ENCODE measurements around the gene KRTAP10-6.
"Not testable (repeated sequence)": the region's sequence is repeated elsewhere in the genome, so short reads cannot be mapped to it uniquely, and the experiment has no call there.

The KRTAP10-6 gene

DNA sequence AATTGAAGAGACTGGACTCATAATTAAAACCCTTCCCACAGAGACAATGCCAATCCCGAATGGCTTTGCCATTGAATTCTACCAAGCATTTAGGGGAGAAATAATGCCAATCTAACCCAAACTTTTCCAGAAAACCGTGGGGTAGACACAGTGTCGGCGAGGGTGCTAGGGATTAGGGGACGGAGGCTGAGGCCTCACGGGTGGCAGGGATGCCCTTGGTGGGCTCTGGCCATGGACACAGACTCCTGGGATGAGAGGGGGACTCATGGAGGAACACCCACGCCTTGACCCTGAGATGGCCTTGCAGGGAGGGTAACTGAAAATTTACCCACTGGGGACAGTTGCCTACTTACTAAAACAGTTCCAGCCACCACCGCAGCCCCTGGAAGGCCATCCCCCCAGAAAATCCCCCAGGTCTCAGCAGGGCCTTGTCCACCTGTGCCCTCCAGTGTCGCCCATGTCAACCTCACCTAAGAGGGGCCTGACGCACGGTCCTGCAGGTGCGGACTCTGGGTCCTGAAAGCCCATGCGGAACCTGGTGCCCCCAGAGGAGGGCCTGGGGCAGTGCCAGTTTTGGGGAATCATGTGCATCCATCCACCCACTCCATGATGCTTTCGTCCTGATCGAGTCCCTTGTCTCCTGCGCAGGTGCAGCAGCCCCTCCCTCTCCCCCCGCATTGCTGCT is 13.8 kb downstream of the KRTAP10-6 start:
- no peak for DNase-seq (ENCODE audit: low spot score)

DNA sequence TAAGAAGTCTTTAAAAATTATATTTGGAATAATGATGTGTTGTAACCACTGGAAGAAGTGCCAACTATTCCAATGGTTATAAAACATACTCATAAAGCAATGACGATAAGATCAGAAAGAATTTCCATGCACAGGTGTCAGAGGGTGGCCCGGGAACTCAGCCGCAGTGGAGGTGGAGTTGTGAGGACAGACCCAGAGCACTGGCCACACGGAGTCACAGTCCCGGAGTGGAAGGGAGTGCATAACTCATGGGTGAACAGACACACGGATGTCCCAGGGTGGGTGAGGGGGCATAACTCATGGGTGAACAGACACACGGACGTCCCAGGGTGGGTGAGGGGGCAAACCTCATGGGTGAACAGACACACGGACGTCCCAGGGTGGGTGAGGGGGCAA is 16.3 kb downstream of the KRTAP10-6 start:
- no peak for DNase-seq (ENCODE audit: low spot score)

DNA sequence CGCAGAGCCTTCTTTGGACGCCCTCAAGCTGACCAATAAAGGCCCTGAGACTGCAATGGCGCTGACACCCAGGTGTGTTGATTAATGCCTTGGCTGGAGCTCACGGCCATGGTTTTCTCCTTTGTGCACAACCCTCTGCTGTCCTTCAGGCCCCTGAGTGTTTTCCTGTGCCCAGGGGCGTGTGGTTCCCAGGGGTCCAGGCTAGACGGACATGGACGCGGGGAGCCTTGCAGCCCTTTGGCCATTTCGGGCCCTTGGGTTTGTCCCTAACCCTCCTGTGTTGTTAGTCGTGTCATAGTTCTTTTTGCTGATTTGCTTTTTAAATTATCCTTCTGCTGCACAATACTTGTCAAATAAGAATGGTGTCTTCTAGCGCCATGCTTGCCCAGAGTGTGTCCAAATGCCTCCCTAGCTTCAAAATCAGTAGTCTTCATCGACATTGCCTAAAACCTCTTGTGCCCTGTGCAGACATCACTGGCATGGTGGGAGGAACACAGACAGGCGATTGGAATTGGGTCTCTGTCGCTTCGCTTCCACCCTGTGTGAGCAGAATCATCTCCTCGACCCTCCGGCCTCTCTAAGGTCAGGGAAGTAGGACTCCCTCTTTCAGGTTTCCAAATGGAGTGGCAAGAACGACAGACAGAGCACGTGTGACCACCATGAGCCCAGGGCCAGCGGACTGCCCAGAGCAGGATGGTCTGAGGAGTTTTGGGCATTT is 16.8 kb downstream of the KRTAP10-6 start:
- DNase-seq (ENCODE audit: low spot score): no peak

DNA sequence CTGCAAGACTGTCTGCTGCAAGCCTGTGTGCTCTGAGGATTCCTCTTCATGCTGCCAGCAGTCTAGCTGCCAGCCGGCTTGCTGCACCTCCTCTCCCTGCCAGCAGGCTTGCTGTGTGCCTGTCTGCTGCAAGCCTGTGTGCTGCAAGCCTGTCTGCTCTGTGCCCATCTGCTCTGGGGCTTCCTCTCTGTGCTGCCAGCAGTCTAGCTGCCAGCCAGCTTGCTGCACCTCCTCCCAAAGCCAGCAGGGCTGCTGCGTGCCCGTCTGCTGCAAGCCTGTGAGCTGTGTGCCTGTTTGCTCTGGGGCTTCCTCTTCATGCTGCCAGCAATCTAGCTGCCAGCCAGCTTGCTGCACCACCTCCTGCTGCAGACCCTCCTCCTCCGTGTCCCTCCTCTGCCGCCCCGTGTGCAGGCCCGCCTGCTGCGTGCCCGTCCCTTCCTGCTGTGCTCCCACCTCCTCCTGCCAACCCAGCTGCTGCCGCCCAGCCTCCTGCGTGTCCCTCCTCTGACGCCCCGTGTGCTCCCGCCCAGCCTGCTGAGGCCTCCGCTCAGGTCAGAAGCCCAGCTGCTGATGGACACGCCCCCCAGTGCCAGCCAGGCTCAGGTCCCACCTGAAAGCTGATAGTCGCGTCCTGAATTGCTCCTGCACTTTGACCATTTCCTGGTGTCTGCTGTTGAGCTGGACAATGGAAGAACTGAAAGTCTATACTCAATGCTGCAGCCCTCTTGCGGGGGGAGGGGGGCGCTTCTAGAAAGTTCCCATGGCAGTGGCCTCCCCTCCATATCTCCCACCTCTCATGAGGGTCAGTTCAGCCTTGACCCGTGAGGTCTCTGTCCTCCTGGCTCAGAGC is 17.6 kb downstream of the KRTAP10-6 start:
- no peak for DNase-seq (ENCODE audit: low spot score)

DNA sequence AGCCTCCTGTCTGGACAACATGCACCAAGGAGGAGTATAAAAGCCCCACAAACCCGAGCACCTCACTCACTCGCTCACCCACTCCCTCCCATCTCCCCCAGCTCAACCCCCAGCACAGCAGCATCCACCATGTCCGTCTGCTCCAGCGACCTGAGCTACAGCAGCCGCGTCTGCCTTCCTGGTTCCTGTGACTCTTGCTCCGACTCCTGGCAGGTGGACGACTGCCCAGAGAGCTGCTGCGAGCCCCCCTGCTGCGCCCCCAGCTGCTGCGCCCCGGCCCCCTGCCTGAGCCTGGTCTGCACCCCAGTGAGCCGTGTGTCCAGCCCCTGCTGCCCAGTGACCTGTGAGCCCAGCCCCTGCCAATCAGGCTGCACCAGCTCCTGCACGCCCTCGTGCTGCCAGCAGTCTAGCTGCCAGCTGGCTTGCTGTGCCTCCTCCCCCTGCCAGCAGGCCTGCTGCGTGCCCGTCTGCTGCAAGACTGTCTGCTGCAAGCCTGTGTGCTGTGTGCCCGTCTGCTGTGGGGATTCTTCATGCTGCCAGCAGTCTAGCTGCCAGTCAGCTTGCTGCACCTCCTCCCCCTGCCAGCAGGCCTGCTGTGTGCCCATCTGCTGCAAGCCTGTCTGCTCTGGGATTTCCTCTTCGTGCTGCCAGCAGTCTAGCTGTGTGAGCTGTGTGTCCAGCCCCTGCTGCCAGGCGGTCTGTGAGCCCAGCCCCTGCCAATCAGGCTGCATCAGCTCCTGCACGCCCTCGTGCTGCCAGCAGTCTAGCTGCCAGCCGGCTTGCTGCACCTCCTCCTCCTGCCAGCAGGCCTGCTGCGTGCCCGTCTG is 18.5 kb downstream of the KRTAP10-6 start, which contains the start of gene KRTAP10-4:
KRTAP10-4 (plus strand) TSS at position 100 of the 827 bp plus-strand sequence; CDS start at position 130, 30 bp downstream.
- DNase-seq (ENCODE audit: low spot score): not testable (repeated sequence)

DNA sequence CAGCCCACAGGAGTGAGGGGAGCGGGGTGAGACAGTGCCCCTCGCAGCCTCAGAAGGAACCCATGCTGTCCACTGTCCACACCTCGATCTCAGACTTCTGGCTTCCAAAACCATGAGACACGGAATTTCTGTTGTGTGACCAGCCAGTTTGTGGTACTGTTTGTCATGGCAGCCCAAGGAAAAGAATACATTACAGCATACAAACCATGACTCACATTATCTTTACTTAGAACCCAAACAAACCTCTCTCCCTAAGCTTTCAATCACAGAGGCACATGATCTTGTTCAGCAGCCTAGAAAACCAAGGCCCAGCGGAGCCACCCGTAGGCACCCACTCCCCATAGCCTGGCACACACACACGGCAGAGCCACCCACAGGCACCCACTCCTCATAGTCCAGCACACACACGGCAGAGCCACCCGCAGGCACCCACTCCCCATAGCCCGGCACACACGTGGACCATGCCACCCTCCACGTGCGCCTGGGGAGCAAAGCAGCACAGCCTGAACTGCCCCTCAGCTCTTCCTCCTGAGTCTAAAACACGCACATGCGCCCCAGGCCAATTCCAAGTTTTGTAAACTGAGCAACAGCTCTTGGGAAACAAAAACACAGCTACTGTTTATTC is 19.2 kb downstream of the KRTAP10-6 start:
- peak; percentile 48 for DNase-seq (ENCODE audit: low spot score)

DNA sequence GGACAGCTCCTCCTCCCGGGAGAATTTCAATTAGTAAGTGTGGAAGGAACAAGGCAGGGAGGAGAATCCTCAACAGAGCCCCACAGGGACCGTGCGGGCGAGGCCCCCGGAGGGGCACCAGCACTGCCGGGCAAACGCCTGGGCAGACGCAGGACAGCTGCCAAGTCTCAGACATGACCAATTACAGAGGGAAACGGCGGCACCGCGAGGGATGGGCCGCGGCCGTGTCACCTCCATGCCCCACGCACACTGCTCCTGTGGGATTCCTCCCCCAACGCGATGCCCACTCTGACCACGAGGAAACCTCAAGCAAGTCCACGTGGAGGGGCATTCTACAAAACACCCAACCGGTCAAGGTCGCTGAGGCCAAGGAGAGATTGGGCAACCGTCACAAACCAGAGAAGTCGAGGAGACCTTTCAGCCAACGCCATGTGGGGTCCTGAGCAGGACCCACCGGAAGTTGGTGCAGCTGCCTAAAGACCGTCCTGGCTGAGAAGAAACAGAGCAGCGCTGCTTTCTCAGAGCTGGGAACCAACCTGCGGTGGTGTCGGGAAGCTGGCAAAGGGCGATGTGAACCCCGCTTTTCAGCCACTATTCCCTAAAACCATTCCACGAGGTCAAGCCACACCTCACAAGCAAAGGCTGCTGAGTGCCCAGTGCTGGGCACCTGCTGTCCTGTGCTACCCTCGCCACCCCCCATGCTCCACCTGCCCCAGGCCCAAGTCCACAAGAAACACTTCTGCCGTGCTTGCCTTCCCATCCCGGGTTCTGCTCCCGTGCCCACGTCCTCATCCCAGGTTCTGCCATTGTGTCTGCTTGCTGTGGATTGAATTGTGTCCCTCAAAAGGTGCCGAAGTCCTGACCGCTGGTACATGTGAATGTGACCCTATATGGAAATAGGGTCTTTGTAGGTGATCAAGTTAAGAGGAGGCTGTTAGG is 20.2 kb downstream of the KRTAP10-6 start:
- DNase-seq (ENCODE audit: low spot score): no peak

DNA sequence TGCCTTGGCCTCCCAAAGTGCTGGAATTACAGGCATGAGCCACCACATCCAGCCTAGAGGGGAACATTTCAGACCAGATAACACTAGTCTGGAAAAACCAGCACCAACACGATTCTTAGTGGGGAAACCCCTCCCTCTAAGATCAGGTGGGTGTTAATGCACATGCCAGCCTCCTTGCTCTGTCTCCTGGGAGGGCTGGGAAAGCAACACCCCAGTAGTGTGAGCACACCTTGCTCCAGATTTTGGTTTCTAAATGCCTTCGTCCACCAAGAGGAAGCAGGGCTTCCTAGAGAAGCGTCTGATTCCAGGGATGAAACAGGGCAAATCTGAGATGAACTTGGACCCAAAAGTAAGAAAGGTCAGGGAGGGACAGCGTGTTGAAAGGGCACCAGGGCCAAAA is 21.0 kb downstream of the KRTAP10-6 start:
- no peak for DNase-seq (ENCODE audit: low spot score)

DNA sequence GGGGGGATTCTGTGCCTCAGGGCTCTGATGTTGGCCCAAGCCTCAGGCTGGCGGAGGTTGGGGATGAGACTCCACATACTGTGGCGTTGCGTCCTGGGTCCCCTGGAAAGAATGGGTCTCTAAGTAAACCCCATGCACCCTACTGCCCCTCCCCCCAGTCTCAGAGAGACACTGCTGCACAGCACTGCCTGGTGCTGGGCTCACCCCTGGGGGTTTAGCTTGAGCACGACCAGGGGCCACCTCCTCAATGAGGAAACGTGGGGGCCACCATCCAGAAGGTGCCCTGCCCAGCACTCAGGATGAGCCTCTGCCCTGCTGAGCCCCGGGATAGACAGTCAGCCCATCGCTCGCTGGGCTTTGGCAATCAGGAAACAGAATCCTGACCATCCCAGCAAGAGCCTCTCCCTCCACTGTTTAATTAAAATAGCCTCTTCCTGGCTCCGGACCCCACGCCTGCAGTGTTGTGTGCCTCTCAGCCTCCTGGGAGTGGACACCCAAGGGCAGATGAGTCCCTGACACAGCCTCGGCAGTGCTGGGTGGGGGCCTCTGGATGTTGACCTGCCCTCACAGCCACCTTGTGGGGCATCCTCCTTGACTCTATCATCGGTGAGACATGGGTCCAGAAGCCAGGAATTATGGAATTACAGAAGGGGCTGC is 22.3 kb downstream of the KRTAP10-6 start:
- no peak for DNase-seq (ENCODE audit: low spot score)

DNA sequence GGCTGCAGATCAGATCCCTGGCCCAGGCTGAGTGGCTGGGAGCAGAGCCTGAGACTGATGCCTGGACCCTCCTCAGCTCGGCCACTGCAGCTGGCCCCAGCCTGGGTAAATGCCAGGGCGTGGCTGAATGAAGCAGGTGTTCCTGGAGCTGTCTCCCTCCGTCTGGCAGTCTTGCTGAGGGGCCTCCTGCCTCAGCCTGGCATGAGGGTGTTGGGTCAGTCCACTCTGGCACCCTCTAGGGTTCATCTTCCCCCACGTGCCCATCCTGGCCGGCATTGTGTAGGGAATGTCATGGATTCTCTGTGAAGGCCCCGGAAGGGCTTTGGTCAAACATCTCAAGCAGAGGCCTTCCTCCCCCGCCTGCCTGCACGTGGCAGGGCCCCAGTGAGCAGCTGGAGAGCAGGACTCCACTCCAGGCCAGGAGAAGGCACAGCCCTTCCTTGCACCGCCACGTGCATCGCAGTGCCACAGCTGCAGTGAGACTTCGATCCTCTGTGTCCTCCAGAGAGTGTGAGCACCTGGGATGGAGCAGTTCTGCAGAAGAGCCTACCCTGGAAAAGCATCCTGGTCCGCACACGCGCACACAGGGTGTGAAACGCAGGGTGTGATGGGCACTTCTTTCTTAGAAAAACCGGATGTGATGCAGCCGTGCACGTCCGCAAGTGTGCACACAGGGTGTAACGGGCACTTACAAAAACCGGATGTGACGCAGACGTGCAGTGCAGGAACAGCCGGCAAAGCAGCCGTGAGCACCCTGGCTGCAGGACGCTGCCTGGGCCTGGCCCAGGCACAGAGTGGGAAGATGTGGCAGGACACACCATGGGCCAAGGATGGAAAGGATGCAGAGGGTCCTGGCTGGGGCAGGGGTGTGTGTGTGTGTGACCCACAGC is 23.4 kb downstream of the KRTAP10-6 start:
- DNase-seq (ENCODE audit: low spot score): no peak

DNA sequence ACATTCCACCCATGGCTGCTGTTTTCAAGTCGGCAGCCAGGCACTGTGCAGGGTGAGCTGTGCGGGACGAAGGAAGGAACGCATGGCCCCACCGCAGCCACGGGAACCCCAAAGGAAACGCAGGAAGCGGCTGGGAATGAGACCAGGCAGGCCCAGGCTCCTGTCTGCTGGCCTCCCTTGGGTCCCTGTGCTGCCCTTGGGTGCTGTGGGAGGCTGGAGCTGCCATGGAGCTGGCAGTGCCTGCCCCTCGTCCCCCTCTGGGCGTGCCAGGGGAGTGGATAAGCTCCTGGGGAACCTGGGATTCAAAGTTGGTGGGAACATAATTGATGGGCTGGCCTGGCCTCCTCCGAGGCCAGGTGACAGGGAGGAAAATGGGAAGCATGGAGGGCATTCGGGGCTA is 24.0 kb downstream of the KRTAP10-6 start:
- no peak for DNase-seq (ENCODE audit: low spot score)

DNA sequence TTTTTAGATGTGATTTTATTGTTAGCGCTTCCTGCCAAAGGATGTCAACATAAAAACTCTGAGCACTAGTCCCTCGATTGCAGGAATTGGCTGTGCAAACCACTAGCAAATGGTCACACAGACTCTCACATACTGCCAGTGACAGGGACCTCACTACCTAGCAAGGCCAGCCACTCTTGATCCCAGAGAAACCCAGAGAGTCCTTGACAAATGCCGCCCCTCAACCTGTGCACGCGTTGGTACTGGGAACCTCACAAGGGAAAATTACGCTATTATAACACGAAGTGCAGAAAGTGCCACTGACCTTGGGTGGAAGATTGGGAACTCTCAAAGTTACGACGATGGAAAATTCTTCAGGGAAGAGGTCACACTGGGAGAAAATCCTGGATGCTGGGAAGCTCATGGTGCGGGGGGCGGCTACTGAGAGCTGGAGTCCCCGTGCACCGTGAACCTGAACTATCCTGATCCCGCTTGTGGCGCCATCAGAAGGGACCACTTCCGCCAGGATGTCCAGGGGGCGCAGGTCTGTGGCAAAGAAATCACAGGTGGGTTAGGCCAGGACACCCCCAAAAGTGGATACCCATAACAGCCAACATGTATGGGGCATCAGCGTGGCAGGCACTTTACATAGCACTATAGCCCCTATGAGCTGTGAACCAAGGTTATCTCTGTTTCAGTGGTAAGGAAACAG is 24.7 kb downstream of the KRTAP10-6 start:
- no peak for DNase-seq (ENCODE audit: low spot score)

DNA sequence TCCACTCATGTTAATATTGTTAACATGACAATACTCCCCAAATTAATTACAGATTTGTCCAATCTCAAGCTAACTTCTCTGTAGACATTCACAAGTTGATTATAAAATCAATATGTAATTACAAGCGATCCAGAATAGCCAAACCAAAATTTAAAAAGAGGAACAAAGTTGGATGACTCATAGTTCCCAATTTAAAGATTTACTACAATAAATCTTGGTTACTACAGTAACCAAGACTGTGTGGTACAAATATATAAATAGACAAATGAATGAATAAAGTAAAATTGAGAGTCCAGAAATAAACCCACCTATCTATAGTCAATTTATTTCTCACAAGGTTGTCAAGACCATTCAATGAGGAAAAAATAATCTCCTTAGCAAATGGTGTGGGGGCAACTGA is 25.9 kb downstream of the KRTAP10-6 start:
- DNase-seq (ENCODE audit: low spot score): no peak

DNA sequence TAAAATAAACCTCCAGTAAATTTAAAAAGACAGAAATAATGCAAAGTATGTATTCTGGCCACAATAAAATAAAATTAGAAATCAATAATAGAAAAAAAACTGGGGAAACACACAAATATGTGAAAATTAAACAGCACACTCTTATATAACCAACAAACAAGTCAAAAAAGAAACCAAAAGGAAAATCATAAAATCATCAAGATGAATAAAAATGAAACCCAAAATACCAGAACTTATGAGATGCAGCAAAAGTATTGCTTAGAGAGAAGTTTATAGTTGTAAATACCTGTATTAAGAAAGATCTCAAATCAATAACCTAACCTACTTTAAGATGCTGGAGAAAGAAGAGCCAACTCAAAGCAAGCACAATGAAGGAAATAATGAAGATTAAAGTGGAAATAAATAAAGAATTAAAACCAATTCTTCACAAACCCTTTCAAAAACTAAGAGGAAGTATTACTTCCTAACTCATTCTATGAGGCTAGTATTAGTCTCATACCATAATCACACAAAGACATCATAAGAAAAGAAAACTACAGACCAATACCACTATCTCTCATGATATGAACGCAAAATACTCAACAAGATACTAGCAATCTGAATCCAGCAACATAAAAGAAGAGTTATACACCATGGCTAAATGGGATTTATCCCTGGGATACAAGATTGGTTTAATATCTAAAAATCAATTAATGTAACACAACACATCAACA is 27.3 kb downstream of the KRTAP10-6 start:
- no peak for DNase-seq (ENCODE audit: low spot score)

DNA sequence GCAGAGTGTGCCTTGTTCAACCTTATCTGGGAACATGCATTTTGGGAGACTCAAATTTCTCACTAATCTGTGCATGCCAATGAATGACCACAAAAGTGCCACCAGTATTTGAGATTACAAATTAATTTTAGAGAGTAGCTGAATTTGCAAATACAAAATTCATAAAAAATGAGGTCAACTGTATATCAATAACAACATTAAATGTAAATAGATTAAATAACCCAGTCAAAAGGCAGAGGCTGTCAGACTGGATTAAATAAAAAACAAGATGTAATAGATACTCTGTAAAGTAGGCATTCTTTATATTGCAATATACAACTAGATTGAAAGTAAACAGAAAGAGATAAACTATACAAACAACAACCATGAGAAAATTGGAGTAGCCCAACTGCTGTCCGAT is 28.2 kb downstream of the KRTAP10-6 start:
- DNase-seq (ENCODE audit: low spot score): no peak

DNA sequence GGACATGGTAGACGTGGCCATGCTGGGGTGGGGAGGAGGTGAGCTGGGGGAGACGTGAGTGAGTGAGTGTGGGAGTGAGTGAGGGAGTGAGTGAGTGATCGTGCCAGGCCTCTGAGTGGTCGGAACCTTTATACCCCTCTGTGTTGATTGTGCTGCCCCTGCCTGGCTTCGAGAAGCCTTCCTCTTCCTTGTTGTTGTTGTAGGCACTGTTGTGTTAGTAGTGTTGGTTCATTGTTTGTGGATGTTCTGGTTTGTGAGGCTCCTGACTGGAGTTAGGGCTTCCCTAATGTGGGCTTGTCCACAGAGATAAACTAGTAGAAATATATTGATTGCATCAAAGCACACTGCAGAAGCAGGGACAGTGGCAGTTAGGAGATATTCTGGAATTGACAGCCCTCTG is 33.6 kb downstream of the KRTAP10-6 start, which contains the start of gene KRTAP10-3:
KRTAP10-3 (minus strand) TSS at position 101 of the 400 bp plus-strand sequence; CDS start at position 21, 80 bp downstream.
- no peak for DNase-seq (ENCODE audit: low spot score)

DNA sequence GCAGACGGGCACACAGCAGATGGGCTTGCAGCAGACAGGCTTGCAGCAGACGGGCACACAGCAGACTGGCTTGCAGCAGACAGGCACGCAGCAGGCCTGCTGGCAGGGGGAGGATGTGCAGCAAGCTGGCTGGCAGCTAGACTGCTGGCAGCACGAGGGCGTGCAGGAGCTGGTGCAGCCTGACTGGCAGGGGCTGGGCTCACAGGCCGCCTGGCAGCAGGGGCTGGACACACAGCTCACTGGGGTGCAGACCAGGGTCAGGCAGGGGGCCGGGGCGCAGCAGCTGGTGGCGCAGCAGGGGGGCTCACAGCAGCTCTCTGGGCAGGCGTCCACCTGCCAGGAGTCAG is 34.0 kb downstream of the KRTAP10-6 start:
- DNase-seq (ENCODE audit: low spot score): not testable (repeated sequence)

All from hepatic stellate cell (primary cell).